GM18517 (cell line): Measurements from ENCODE around the gene ANXA7.
A peak's percentile ranks its signal among the peaks of the same experiment; 100 is the strongest.

Experiments used
- ATAC-seq: cut with Tn5 transposase; IDR thresholded peaks from one replicate; pipeline ENCODE4 v1.9.1; 2021; ENCODE audit warnings: mild to moderate bottlenecking, moderate library complexity; ENCODE audit not compliant: unreplicated experiment

Gene ANXA7

DNA sequence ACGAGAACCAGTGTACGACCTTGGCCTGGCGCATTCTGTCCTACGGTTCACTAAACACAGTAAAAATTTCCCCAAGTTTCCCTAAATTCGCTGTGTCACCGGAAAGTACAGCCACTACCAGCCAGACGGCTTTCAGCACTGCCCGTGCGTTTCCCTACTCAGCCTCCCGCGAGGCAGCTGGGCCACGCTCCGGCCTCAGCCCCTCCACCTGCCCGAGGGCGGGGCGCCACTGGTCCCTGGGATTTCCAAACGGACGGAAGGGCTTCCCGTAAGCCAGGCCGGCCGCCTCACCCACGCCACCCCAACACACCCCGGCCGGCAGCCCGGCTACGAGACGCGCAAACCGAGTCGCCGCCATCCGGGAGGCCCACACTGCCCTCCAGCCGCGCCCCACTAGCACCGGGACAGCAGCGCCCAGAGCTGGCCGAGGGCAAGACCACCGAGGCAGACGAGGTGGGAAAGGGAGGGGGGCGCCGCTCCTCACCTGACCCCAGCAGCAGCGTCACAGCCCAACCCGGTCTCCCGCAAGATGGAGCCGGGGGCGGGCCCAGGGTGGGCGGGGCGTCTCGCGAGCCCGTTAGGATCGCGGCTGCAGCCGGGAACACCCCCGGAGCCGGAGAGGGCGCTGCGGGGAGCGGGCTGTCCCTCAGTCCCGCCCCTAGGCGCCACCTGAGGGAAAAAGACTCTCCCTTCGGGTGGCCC is at the start of gene ANXA7:
ANXA7 (minus strand) TSS at position 531 of the 702 bp plus-strand sequence. CDS start 13,202 bp downstream, outside the sequence.
- peak; percentile 79 for ATAC-seq

GRCh38 chr10:73460897-73461296 is 47.0 kb upstream of the ANXA7 start:
- no peak for ATAC-seq

DNA sequence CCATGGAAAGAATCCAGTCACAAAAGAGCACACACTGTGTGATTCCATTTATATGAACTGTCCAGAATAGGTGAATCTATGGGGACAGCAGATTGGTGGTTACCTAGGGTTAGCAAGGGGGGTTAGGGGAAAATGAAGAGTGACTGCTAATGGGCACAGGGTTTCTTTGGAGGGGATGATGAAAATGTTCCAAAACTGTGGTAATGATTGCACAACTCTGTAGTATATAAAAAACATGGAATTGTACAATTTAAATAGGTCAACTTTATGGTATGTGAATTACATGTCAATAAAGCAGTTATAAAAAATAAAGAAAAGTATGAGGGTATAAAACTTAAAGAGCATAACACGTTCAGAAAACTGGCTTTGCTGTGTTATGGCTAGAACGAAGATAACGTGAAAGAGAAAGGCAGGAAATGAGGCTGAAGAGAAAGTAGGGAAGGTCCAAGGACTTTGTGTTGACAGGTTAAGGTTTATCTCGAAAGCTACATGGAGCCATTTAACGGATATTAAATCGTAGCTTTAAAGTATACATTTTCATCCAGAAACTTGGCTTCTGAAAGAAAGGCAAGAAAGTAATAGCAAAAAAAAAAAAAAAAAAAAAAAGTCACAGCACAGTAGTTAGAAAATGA is 45.9 kb upstream of the ANXA7 start:
- no peak for ATAC-seq

DNA sequence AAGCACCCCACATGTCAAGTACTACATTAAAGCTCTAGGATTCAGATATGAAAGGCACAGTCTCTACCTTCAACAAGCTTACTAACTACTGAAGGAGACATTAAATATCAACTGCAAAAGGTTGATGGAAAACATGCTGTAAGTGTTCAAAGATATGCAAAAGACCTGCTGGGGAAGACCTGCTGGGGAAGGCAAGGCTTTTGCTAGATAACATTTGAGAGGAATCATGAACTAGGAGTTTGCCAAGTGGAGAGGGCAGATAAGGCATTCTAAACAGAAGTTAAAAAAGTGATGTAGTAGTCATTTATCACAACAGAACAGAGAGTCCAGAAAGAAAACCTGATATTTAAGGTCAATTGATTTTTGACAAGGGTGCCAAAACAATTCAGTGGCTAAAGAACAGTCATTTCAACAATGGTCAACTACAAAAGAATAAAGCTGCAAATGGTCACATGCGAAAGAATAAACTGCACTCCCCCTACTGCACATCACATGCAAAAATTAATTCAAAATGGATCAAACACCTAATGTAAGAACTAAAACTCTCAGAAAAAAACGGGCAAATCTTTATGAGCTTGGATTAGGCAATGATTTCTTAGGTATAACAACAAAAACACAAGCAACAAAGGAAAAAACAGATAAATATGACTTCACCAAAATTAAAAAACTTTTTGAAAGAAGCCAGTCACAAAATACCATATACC is 42.5 kb upstream of the ANXA7 start:
- ATAC-seq, result no peak

DNA sequence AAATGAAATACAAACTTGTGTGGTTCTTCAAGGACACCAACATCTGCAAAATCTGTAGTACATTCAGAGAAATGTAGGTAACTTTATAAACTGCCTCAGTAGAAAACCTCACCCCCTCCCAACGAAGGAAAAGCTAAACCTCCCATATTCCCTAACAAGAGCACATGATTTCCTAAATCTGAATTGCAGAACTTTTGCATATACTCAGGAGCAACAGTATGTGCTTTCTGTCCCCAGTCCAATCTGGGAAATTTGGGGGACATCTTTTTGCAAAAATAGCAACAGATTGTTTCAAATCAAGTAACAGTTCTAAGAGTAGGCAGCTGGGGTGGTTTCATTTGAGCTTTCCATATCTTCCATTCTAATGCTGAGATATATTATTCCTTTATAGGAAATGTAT is 35.3 kb upstream of the ANXA7 start:
- no peak for ATAC-seq

GRCh38 chr10:73448384-73448783 is 34.5 kb upstream of the ANXA7 start:
- no peak for ATAC-seq

GRCh38 chr10:73446926-73447325 is 33.1 kb upstream of the ANXA7 start:
- no peak for ATAC-seq

GRCh38 chr10:73444457-73444856 is 30.6 kb upstream of the ANXA7 start:
- no peak for ATAC-seq

- ATAC-seq, result no peak
Observed at GRCh38 chr10:73439605-73440312, 25.9 kb upstream of the ANXA7 start.

- ATAC-seq, result no peak
Observed at GRCh38 chr10:73439055-73439454, 25.2 kb upstream of the ANXA7 start.

DNA sequence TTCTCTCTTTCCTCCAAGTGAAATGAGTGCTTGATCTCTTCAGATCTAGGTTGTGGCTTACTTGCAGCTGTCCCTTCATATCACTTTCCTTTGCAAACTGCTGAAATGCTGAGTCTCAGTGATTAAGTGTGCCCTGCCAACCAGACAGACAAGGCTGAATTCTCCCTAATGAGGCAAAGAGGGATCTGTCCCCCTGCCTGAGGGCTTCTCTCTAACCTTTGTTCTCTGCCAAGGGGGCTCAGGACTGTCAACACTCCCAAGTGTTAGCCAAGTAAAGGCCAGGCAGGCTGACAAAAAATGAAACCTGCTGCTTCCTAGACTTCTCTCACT is 19.6 kb upstream of the ANXA7 start, which contains the start of gene MSS51:
MSS51 (minus strand) TSS at position 24 of the 330 bp plus-strand sequence. CDS start 5,277 bp downstream, outside the sequence.
- no peak for ATAC-seq

DNA sequence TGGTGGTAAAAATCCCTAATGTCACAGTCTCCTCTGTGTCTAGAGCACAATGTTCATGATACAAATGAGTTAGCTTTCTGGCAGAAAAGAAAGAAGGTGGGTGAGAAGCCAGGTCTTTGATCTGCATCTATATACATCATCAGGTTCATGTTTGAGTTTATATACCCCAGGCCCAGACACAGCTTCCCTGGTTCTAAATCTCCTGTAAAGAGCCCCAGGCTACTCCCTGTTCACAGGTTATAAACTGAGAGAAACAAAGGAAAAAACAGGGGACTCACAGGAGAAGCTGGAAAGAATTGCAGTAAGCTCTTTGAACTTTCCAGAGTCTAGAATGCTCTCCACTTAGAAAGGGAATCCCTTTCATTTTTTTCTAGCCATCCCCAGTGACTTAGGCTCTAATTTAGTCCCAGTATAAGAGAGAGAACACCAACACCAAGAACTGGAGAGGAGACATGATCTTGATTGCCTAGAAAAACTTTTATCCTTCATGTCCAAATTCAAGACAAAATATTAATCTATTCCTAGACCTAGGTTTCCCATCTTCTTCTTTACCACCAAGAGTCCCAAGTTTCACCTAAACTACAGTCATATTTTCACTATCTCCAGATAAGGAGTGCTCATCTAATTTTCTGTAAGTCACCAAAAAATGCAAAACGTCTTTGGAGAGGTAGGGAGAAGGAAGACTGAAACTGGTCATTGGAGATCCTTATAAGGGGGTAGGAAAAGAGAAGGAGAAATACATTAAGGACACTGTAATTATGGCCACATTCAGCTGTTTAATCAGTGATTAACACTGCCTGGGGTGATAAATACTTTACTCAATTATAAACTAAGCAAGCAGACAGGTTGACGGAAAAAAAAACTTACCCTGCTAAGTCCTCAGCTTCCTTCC is 19.0 kb upstream of the ANXA7 start:
- ATAC-seq, result no peak

DNA sequence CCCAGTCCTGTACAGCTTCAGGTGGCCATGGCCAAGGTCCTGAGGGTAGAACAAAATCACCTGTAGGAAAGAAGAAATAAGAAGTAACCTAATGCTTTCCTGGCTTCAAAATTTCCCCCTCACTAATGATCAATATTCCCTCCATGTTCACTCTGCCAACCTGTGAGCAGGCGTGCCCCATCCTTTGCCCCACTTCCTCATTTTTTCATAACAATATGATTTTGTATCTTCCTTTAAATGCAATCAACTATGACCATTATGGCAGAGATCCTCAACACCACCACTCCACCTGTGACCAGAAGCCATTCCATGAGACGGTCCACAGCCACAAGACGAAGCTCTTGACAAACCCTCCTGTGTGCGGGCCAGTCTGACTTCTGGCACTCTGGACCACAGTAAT is 12.5 kb upstream of the ANXA7 start:
- ATAC-seq, result no peak

DNA sequence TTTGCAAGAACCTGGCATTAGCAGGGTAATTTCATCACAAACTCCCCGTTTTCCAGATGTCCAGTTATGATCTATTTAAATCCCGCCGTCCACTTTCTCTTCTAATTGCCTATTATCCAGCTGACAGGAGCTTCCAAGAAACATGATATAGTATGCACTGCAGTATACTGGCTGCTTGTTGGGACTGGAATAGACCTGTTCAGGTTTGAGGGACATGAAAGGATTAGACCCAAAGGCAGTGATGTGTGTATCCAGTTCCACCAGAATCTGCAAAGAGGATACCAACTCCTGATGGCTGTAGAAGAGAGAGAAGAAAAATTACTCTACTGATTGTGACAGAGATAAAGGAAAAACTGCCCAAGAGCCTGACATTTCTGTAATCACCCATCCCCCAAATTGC is 10.6 kb upstream of the ANXA7 start:
- no peak for ATAC-seq

DNA sequence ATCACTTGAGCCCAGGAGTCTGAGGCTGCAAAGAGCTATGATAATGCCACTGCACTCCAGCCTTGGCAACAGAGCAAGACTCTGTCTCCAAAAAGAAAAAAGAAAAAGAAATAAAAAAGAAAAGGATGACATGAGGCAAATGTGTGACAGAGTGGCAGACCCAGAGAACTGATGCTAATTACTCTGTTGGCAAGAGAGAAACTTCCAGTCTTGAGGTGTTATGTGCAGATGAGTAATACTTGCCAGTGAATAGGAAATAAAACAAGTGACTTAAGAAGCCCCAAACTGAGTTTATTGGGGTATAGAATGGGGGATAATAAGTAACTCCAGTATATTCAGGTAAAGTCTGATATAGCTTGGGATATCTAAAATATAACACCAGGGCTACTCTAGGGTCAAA is 9.5 kb upstream of the ANXA7 start:
- no peak for ATAC-seq

GRCh38 chr10:73416571-73416970 is 2.7 kb upstream of the ANXA7 start:
- ATAC-seq, result no peak

DNA sequence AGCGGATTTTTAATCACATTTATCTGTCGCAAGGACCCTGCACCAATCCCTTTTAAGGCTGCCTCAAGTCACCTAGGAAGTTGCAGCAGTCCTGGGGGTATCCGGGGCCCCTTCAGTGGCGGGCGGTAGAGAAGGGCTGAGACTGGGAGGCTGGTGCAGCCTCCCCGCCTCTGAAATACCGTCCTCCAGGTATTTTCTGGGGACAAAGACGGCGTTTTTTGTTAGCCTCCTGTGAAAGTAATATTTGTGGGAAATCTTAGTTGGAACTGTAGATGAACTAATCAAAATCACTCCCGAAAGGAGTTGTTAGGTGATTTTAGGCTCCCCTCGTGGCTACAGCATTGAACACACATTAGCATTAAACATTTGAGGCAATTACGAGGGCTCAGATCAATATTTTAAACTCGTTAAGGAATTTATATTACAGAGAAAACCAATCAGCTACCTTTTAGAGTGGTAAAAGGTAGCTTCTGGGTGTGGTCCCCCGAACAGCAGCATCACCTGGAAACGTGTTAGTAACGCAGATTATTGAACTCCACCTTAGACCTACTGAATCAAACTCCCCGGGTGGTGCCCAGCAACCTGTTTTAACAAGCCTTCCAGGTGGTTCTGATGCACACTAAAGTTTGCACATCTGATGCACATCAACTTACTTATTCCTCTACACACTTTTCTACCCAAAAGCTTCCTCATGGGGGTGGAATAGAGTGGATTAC is 530 bp upstream of the ANXA7 start:
- no peak for ATAC-seq

- peak; percentile 24 for ATAC-seq
Observed at GRCh38 chr10:73413108-73413527, 740 bp downstream of the ANXA7 start.

DNA sequence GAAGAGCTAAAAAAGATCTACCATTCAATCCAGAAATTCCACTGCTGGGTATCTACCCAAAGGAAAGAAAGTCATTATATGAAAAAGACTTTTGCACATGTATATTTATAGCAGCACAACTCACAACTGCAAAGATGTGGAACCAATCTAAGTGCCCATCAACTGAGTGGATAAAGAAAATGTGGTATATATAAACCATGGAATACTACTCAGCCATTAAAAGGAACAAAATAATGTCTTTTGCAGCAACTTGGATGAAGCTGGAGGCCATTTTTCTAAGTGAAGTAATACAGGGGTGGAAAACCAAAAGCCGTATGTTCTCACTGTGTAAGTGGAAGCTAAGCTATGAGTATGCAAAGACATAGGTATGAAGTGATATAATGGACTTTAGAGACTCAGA is 3.0 kb downstream of the ANXA7 start:
- no peak for ATAC-seq
